ENCODE measurements around the gene RIC3. TPM values are rescaled to one million over a fixed set of nuclear protein-coding genes. Genes with fewer than 3 reads are reported as not detected.

The RIC3 gene
- total RNA-seq, 1 donor, result not detected

GRCh38 chr11:8108421-8108820 lies 60.4 kb downstream of the RIC3 start:
- H3K4me3 ChIP-seq (ENCODE audit: low read depth, low read length), result no peak overlapping the region
- no peak for TF ChIP-seq CTCF (IDR thresholded peaks at IDR 0.05; ENCODE audit: insufficient read depth, low read depth, low read length)
- no peak for DNase-seq (ENCODE audit: low read depth)

GRCh38 chr11:8107642-8108041 lies 61.2 kb downstream of the RIC3 start:
- no peak for DNase-seq (ENCODE audit: low read depth)
- H3K4me3 ChIP-seq (ENCODE audit: low read depth, low read length), result no peak overlapping the region
- no peak for TF ChIP-seq CTCF (IDR thresholded peaks at IDR 0.05; ENCODE audit: insufficient read depth, low read depth, low read length)

GRCh38 chr11:8106679-8107078 lies 62.1 kb downstream of the RIC3 start:
- H3K4me3 ChIP-seq (ENCODE audit: low read depth, low read length), result no peak overlapping the region
- DNase-seq (ENCODE audit: low read depth), result no peak
- no peak for TF ChIP-seq CTCF (IDR thresholded peaks at IDR 0.05; ENCODE audit: insufficient read depth, low read depth, low read length)

GRCh38 chr11:8105666-8106065 lies 63.2 kb downstream of the RIC3 start:
- no peak for TF ChIP-seq CTCF (IDR thresholded peaks at IDR 0.05; ENCODE audit: insufficient read depth, low read depth, low read length)
- no peak for DNase-seq (ENCODE audit: low read depth)
- H3K4me3 ChIP-seq (ENCODE audit: low read depth, low read length), result no peak overlapping the region

GRCh38 chr11:8105133-8105532 lies 63.7 kb downstream of the RIC3 start:
- no peak for TF ChIP-seq CTCF (IDR thresholded peaks at IDR 0.05; ENCODE audit: insufficient read depth, low read depth, low read length)
- H3K4me3 ChIP-seq (ENCODE audit: low read depth, low read length), result no peak overlapping the region
- DNase-seq (ENCODE audit: low read depth), result no peak

GRCh38 chr11:8103909-8104308 lies 64.9 kb downstream of the RIC3 start:
- TF ChIP-seq CTCF (IDR thresholded peaks at IDR 0.05; ENCODE audit: insufficient read depth, low read depth, low read length), result no peak

GRCh38 chr11:8102965-8103364 lies 65.9 kb downstream of the RIC3 start:
- no peak for TF ChIP-seq CTCF (IDR thresholded peaks at IDR 0.05; ENCODE audit: insufficient read depth, low read depth, low read length)
- no peak for DNase-seq (ENCODE audit: low read depth)
- H3K4me3 ChIP-seq (ENCODE audit: low read depth, low read length), result no peak overlapping the region

More at GRCh38 chr11:8103909-8104308, 64.9 kb downstream of the RIC3 start:
- DNase-seq (ENCODE audit: low read depth), result no peak
- H3K4me3 ChIP-seq (ENCODE audit: low read depth, low read length), result no peak overlapping the region

Measured in fibroblast of villous mesenchyme (primary cell).